Trophoblast cell (in vitro differentiated cells and primary cell): ENCODE data around the gene SLC25A33.

Experiments
- DNase-seq, 2 donors: peaks; one replicate each; pipeline ENCODE4 v3.0.0-alpha.2; 2016
- H2AFZ ChIP-seq: 2 replicates; pipeline ENCODE4 v1.6.1; 2013; ENCODE audit warnings: low read length, moderate library complexity, mild to moderate bottlenecking; ENCODE audit not compliant: insufficient read depth, poor library complexity
- H2AK5ac ChIP-seq: 2 replicates; pipeline ENCODE4 v1.6.1; 2013; ENCODE audit warnings: mild to moderate bottlenecking, low read length
- H2BK120ac ChIP-seq: 2 replicates; pipeline ENCODE4 v1.6.1; 2013; ENCODE audit warnings: low read length, mild to moderate bottlenecking, moderate library complexity; ENCODE audit not compliant: insufficient read depth, poor library complexity
- H2BK12ac ChIP-seq: 2 replicates; pipeline ENCODE4 v1.6.1; 2013; ENCODE audit warnings: mild to moderate bottlenecking, low read length, moderate library complexity
- H2BK5ac ChIP-seq: 2 replicates; pipeline ENCODE4 v1.6.1; 2013; ENCODE audit warnings: low read length, low read depth, moderate library complexity, mild to moderate bottlenecking; ENCODE audit not compliant: poor library complexity
- H3K14ac ChIP-seq: 2 replicates; pipeline ENCODE4 v1.6.1; 2013; ENCODE audit warnings: mild to moderate bottlenecking, low read length
- H3K18ac ChIP-seq: 2 replicates; pipeline ENCODE4 v1.6.1; 2013; ENCODE audit warnings: mild to moderate bottlenecking, low read length
- H3K23ac ChIP-seq: 2 replicates; pipeline ENCODE4 v1.6.1; 2013; ENCODE audit warnings: low read length
- H3K27ac ChIP-seq: 2 replicates; pipeline ENCODE4 v1.5.1; 2013; ENCODE audit warnings: low read depth, mild to moderate bottlenecking, inconsistent platforms, low read length, moderate library complexity
- H3K27me3 ChIP-seq: 2 replicates; pipeline ENCODE4 v1.6.1; 2013; ENCODE audit warnings: inconsistent platforms, mild to moderate bottlenecking, low read length, moderate library complexity; ENCODE audit not compliant: insufficient read depth
- H3K36me3 ChIP-seq, 2 experiments: 1 replicate in 1 of 2; 2 replicates in 1 of 2; pipeline ENCODE4 v1.6.1; 2013; ENCODE audit warnings: low read length in 2 of 2, mild to moderate bottlenecking in 2 of 2, moderate library complexity in 1 of 2; ENCODE audit not compliant: insufficient read depth in 2 of 2, control insufficient read depth in 1 of 2
- H3K4ac ChIP-seq: 2 replicates; pipeline ENCODE4 v1.6.1; 2013; ENCODE audit warnings: low read depth, mild to moderate bottlenecking, low read length, moderate library complexity
- H3K4me1 ChIP-seq, 2 experiments: 1 replicate in 1 of 2; 2 replicates in 1 of 2; pipeline ENCODE4 v1.6.1; 2013; ENCODE audit warnings: low read length in 2 of 2, mild to moderate bottlenecking in 2 of 2, moderate library complexity in 1 of 2; ENCODE audit not compliant: insufficient read depth in 2 of 2, control insufficient read depth in 1 of 2
- H3K4me2 ChIP-seq: 2 replicates; pipeline ENCODE4 v1.6.1; 2013; ENCODE audit warnings: inconsistent platforms, mild to moderate bottlenecking, low read length, moderate library complexity
- H3K4me3 ChIP-seq: 2 replicates; pipeline ENCODE4 v1.5.1; 2013; ENCODE audit warnings: mild to moderate bottlenecking, low read depth, low read length, inconsistent platforms
- H3K79me1 ChIP-seq: one replicate; pipeline ENCODE4 v1.6.1; 2013; ENCODE audit warnings: low read length
- H3K79me2 ChIP-seq: 2 replicates; pipeline ENCODE4 v1.6.1; 2013; ENCODE audit warnings: low read length, mild to moderate bottlenecking; ENCODE audit not compliant: control insufficient read depth, insufficient read depth, poor library complexity
- H3K9ac ChIP-seq: 2 replicates; pipeline ENCODE4 v1.6.1; 2013; ENCODE audit warnings: mild to moderate bottlenecking, low read length
- H3K9me3 ChIP-seq: 2 replicates; pipeline ENCODE4 v1.6.1; 2013; ENCODE audit warnings: low read depth, mild to moderate bottlenecking, control low read depth, inconsistent platforms, low read length; ENCODE audit not compliant: insufficient read depth
- H4K12ac ChIP-seq: 2 replicates; pipeline ENCODE4 v1.6.1; 2013; ENCODE audit warnings: low read depth, mild to moderate bottlenecking, low read length, moderate library complexity
- H4K8ac ChIP-seq: 2 replicates; pipeline ENCODE4 v1.6.1; 2013; ENCODE audit warnings: low read depth, mild to moderate bottlenecking, low read length, moderate library complexity
- H4K91ac ChIP-seq: one replicate; pipeline ENCODE4 v1.6.1; 2013; ENCODE audit warnings: low read depth, mild to moderate bottlenecking, low read length, moderate library complexity
- WGBS: extraction: QIAGEN DNeasy Blood & Tissue Kit; methylation state at CpG from one replicate; pipeline ENCODE4 v1.1.7; 2013; ENCODE audit warnings: missing lambda C conversion rate; ENCODE audit not compliant: insufficient read length, insufficient coverage; ENCODE audit errors: extremely low coverage; 5-methylcytosine and 5-hydroxymethylcytosine counted together

Gene SLC25A33

DNA sequence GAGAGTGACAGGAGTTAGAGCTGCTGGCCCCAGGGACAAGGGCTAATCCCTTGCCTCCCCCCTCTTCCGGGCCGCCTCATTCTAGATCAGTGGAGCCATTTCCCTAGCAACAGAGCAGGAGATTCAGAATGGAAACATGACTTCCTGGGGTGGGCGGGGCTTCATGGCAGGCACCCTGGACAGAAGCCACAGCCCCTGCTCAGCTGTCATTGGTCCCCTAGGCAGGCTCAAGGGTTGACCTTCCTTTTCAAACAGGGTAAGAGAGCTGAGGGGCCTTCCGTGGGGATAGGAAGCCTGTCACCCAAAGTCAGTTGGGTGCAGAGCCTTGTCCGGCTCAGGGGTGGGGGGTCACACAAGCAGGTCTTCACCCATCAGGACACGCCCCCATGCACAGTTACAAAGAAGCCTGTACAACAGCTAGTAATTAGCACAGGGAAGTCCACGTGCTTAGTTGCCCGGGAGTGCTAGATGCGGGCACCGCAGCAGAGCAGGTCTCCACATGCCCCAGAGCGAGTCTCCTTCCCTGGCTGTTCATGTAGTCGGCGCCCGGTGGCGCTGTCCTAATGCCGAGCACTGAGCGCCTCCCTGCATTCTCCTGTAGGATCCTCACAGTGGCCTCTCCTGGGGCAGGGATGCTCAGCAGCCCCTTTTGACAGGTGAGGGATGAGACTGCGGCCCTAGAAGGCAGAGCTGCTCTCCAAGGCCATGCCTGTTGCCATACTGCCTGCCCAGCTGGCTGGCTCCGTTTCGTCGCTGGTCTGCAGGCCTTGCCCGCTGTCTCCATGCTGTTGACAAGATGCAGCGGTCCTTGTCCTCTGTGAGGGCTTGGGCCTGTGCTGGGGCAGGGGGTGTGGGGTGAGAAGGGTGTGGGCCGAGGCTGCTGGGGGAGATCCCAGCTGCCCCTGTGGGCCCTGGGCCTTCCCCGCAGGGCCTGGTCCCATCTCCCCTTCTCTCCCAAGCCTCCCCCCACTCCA is 54.5 kb downstream of the SLC25A33 start:
- Histone ChIP-seq H2BK120ac (no peak overlapping the region), H3K79me1 (peaks cover under 1% of the 10 kb centered on the region), H3K4me3 (no peak overlapping the region), H2BK12ac (no peak overlapping the region), H3K4ac (no peak overlapping the region), H3K23ac (no peak overlapping the region), H3K18ac (peak overlapping the region; percentile 34), H3K4me1 (peaks cover 4 to 13% of the 10 kb centered on the region in 2 experiments), H4K12ac (no peak overlapping the region), H3K14ac (no peak overlapping the region), H3K27me3 (no peaks in the 10 kb centered on the region), H3K79me2 (peaks cover under 1% of the 10 kb centered on the region), H2BK5ac (no peak overlapping the region), H4K91ac (no peak overlapping the region), H3K9ac (no peak overlapping the region), H3K9me3 (no peaks in the 10 kb centered on the region), H3K27ac (no peak overlapping the region), H2AK5ac (no peak overlapping the region), H3K36me3 (peaks cover 6 to 15% of the 10 kb centered on the region in 2 experiments), H3K4me2 (no peak overlapping the region), H4K8ac (no peak overlapping the region), H2AFZ (no peak overlapping the region)
- DNase-seq = peak; percentile 74
- WGBS = no CpG with 5 or more reads among the region's 25 CpGs

DNA sequence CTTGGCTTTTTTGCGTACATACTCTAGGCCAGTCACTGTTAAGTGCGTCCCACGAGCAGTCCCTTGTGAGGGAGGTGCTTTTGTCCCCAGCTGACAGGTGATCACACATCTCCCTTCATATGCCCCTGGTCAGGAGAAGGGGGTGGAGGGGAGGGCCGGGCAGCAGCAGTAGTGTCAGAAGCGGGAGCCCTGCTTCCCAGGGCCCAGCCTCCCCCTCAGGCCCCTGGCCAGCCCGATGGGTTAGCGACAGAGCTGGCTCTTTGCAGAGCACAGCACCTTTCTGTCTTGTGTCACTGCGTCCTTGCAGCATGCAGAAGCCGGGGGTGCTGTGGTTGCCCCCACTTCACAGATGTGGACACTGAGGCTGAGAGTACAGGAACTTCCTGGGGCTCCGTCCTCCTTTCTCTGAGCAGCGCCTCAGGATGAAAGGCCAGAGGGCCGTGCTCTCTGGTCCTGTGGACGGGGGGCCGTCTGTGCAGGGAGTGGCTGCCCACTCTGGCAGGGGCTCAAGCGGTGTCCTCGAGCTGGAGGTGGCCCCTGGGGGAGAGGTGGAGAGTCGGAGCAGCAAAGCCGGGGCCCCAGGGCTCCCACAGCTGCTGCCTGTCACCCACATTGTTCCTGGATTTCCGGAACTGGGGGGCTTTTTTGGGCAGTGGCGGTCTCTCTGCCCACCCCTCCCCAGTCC is 55.3 kb downstream of the SLC25A33 start:
- Histone ChIP-seq H2AFZ (no peak overlapping the region), H3K9me3 (no peaks in the 10 kb centered on the region), H3K27ac (no peak overlapping the region), H3K23ac (no peak overlapping the region), H4K12ac (no peak overlapping the region), H2BK120ac (no peak overlapping the region), H4K91ac (no peak overlapping the region), H2BK12ac (no peak overlapping the region), H2AK5ac (no peak overlapping the region), H4K8ac (no peak overlapping the region), H3K4me3 (no peak overlapping the region), H3K4me2 (no peak overlapping the region), H3K27me3 (no peaks in the 10 kb centered on the region), H2BK5ac (no peak overlapping the region), H3K4ac (no peak overlapping the region), H3K9ac (no peak overlapping the region), H3K36me3 (peaks cover 6 to 15% of the 10 kb centered on the region in 2 experiments), H3K4me1 (peaks cover 4 to 10% of the 10 kb centered on the region in 2 experiments), H3K79me2 (no peaks in the 10 kb centered on the region), H3K14ac (no peak overlapping the region), H3K79me1 (no peaks in the 10 kb centered on the region), H3K18ac (peak overlapping the region; percentile 34)
- DNase-seq = no peak
- WGBS = no CpG with 5 or more reads among the region's 20 CpGs

DNA sequence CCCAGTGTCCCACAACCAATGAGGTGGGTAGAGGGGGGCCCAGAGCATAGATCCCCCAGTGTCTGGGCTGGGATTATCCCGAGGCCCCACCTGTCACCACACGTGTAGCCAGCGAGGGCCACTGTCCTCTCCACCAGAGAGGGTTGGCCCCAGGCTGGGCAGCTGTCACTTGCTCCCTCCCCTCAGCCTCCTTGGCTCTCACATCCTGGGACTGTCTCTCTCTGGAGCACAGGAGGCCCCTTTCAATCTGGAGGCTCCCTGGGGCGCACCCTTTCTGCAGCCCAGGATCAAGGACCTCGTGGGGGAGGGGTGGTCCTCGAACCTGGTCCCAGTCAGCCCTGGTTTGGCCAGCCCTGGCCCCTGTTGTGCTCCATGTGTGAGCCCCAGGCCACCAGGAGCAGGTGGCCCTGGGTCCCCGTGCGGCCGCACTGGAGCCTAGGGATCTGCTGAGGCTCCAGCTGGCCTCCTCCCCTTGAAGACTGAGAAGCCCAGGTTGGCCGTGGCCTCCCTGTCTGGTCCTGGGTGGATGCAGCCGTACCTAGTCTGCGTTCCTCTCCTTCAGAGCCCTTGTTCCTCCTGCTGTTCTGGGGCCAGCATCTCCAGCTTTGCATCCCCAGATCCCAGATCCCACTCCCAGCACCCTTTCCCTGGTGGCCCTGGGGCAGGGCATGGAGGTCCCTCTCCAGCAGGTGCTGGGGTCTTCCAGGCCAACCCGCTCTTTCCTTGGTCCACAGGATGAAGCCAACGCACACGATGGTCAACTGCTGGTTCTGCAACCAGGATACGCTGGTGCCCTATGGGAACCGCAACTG is 56.1 kb downstream of the SLC25A33 start:
- no CpG with 5 or more reads among the region's 17 CpGs for WGBS
- H3K36me3 ChIP-seq = peaks cover 6 to 18% of the 10 kb centered on the region in 2 experiments

DNA sequence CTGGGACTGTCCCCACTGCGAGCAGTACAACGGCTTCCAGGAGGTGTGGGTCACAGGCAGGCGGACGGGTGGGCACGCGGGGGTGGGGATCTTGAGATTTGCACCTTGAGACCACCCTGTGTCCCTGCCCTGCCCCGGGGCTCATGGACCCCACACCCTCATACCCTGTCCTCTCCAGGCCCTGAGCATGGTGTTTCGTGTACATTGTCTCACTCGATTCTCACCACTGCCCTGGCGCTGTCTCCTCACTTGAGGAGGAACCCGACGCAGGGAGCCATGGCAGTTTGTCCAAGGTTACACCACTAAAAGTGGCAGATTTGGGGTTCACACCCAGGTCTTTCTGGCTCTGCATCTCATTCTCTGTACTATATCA is 56.7 kb downstream of the SLC25A33 start:
- H2BK5ac ChIP-seq = no peak overlapping the region

More for the DNA sequence above, 56.1 kb downstream of the SLC25A33 start:
- Histone ChIP-seq H3K18ac (no peak overlapping the region), H3K27me3 (no peaks in the 10 kb centered on the region), H3K79me2 (no peaks in the 10 kb centered on the region), H4K8ac (no peak overlapping the region), H2AK5ac (no peak overlapping the region), H3K4me3 (no peak overlapping the region), H4K12ac (no peak overlapping the region), H2BK120ac (no peak overlapping the region), H3K4me2 (no peak overlapping the region), H3K79me1 (no peaks in the 10 kb centered on the region), H3K23ac (no peak overlapping the region), H2BK5ac (no peak overlapping the region), H4K91ac (no peak overlapping the region), H2BK12ac (no peak overlapping the region), H3K4ac (no peak overlapping the region), H2AFZ (no peak overlapping the region), H3K27ac (no peak overlapping the region), H3K4me1 (peaks cover 4 to 7% of the 10 kb centered on the region in 2 experiments), H3K14ac (no peak overlapping the region), H3K9ac (no peak overlapping the region), H3K9me3 (no peaks in the 10 kb centered on the region)
- DNase-seq = no peak

More for the DNA sequence above, 56.7 kb downstream of the SLC25A33 start:
- Histone ChIP-seq H3K79me1 (no peaks in the 10 kb centered on the region), H2AK5ac (no peak overlapping the region), H2BK120ac (no peak overlapping the region), H3K9me3 (no peaks in the 10 kb centered on the region), H3K23ac (no peak overlapping the region), H3K14ac (no peak overlapping the region), H4K12ac (no peak overlapping the region), H2BK12ac (no peak overlapping the region), H3K4me2 (no peak overlapping the region), H4K91ac (no peak overlapping the region), H3K36me3 (peaks cover 9 to 21% of the 10 kb centered on the region in 2 experiments), H3K4ac (no peak overlapping the region), H3K27ac (no peak overlapping the region), H2AFZ (no peak overlapping the region), H3K9ac (no peak overlapping the region), H4K8ac (no peak overlapping the region), H3K79me2 (no peaks in the 10 kb centered on the region), H3K4me3 (no peak overlapping the region), H3K4me1 (peaks cover 4 to 7% of the 10 kb centered on the region in 2 experiments), H3K18ac (no peak overlapping the region), H3K27me3 (no peaks in the 10 kb centered on the region)
- DNase-seq = no peak
- no CpG with 5 or more reads among the region's 12 CpGs for WGBS
